ENCODE data around the gene APBA1. TPM values are rescaled to one million over a fixed set of nuclear protein-coding genes. Genes with fewer than 3 reads are reported as not detected.

Gene APBA1
- total RNA-seq, 1 donor from 2014 or later = 7.1 TPM

GRCh38 chr9:69483886-69484422 is 188.2 kb downstream of the APBA1 start:
- no peak for DNase-seq (ENCODE audit: low read depth in 2 of 2)

DNA sequence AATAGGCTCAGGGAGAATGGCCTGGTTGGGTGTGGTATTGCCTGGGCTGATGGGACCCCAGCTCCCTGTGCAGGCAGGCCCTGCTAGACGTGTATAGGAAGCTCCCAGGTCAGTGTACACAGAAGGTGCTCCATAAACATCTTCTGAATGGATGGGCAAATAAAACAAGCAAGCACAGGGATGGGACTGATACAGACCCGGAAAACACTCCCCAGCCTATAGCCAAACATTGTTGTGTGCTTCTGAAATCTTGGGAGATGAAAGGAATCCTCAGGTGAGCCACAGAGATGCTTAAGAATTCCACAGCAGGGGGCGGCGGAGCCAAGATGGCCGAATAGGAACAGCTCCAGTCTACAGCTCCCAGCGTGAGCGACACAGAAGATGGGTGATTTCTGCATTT is 195.4 kb downstream of the APBA1 start:
- no peak for DNase-seq (ENCODE audit: low read depth in 2 of 2)

DNA sequence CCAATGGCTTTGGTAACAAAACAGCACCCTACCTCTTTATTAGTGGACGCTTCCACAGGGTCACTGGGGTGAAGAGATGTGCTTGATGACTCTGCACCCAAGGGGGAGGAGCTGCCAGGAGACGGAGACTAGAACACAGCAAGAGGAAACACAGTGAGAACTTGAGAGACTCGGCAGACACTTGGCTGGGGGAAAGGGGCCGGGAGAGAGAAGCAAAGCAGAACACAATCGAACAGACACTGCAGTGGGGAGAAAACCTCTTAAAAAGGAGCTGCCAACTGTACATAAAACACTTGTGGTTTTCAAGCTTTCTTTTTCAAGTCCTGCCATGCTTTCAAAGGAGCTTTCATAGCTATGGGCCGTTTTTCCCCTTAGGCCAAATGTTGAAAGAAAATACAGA is 196.2 kb downstream of the APBA1 start:
- DNase-seq (ENCODE audit: low read depth in 2 of 2) = no peak

GRCh38 chr9:69474821-69475220 is 197.3 kb downstream of the APBA1 start:
- no peak for DNase-seq (ENCODE audit: low read depth in 2 of 2)

- DNase-seq (ENCODE audit: low read depth in 2 of 2) = no peak
Observed at GRCh38 chr9:69472101-69472620, 200.0 kb downstream of the APBA1 start.

GRCh38 chr9:69471433-69471832 is 200.7 kb downstream of the APBA1 start:
- peak in 1 of 2 donors; percentile 89 for DNase-seq (ENCODE audit: low read depth in 2 of 2)

DNA sequence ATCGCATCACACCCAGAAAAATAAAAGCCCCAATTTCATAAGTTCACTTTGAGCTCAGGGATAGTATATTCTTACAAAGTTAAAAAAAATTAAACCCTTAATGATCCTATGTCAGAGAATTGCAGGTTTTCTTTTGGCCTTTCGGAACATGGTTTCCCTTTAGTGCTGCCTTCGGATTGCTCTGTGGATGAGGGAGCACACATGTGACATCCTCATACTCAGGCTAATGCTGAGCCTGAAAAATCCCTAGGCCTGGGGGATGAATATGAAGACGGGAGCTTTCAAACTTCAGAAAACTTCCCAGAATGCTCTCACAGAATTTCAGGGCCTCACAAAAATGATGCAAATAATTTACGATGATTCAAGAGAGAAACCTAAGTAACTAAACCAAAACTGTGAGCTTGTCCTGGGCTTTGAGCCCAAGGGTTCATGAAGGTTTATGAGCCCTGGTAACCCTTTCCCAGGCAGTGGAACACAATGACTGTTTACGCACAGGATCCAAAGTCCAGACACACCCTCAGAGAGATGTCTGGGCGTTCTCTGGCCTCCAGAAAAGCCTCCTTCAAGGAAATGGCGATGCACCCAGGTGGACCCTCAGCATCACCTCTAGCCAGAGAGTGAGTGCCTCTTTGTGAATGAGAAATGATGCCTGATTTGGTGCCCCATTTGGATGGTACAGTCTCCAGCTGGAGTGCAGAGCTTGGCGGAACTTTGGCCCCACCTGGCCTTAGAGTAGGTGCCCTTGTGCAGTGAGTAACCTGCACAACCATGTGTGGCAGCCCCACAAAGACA is 201.8 kb downstream of the APBA1 start:
- DNase-seq (ENCODE audit: low read depth in 2 of 2) = peak in 1 of 2 donors; percentile 17

DNA sequence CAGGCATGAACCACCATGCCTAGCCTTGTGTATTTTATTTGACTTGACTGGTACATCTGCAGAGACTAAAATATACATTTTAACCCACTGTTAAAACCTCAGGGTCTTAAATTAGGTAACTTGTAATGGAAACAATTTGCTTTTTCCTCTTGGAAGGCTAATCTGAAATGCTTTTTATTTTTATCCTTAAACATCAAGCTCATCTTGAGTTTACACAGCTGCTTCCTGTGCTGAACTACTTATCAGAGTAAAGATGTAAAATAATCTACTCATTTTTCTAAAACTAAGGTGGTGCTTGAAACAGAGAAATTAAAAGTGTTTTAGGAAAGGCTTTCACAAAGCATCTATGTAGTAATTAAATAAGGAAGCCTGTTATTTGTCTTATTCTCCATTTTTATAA is 203.0 kb downstream of the APBA1 start:
- peak in 1 of 2 donors; percentile 71 for DNase-seq (ENCODE audit: low read depth in 2 of 2)

GRCh38 chr9:69468380-69468779 is 203.8 kb downstream of the APBA1 start:
- DNase-seq (ENCODE audit: low read depth in 2 of 2) = no peak

DNA sequence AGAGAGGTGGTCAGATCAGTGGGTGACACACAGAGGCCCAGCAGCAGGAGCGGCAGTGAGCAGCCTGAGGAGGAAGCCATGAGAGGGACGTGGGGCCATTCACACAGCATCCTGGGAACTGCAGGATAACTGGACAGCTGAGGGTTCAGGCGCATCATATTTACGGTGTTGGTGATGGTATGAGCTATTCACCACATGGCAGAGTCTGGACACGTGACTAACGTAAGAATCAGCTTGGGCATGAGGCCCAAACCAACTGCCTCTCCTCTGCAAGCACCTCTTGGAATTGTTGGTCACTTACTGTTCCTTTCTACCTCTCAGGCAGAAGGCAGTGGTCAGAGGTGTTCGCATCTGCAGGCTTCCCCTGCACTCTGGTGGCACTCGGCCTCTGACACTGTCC is 206.0 kb downstream of the APBA1 start:
- no peak for DNase-seq (ENCODE audit: low read depth in 2 of 2)

- no peak for DNase-seq (ENCODE audit: low read depth in 2 of 2)
Observed at GRCh38 chr9:69465473-69465872, 206.7 kb downstream of the APBA1 start.

DNA sequence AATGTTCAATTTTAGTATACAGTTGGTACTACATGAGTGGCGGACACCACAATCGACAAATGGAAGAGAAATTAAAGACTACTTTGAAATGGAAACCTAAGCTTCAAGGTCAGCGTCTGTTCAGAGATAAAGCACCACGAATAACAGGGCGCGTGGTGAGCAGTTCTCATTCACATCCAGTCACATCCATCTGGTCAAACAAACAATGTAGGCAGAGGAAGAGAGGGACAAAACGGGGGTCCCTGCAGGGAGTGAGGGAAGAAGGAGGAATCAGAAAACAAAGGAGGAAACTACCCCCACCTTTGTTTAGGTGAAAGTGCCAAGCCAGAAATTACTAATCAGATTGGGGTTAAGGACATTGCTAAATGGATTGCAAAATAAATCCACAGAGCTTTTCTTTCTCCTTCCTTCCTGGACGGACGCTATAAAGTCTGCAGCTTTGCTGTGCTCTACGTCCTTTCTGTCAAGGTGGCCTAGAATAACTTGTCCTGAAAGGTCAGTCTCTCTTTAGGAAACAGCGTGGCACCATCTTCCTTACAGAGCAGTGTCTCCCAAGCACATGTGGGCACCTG is 208.6 kb downstream of the APBA1 start:
- no peak for DNase-seq (ENCODE audit: low read depth in 2 of 2)

- no peak for DNase-seq (ENCODE audit: low read depth in 2 of 2)
Observed at GRCh38 chr9:69462394-69462793, 209.8 kb downstream of the APBA1 start.

GRCh38 chr9:69461103-69461887 is 210.9 kb downstream of the APBA1 start:
- DNase-seq (ENCODE audit: low read depth in 2 of 2) = no peak

DNA sequence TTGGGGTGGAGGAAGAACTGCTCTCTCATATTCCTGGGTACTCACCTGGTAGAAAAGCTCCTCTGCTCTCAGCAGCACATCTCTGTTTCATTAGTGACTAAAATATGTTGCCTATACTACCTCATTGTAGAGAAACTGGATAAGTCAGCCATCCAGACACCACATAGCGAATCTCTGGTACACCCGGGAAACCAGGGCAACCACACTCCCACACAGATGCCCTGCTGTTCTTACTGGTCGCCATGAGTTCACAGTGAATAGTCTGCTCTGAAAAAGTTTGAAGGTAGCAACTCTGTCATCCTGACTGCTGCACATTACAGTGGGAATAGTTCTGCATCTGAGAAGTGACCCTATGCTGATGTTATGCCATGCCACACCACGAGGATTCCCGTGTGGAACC is 212.2 kb downstream of the APBA1 start:
- no peak for DNase-seq (ENCODE audit: low read depth in 2 of 2)

GRCh38 chr9:69458176-69458575 is 214.0 kb downstream of the APBA1 start:
- no peak for DNase-seq (ENCODE audit: low read depth in 2 of 2)

DNA sequence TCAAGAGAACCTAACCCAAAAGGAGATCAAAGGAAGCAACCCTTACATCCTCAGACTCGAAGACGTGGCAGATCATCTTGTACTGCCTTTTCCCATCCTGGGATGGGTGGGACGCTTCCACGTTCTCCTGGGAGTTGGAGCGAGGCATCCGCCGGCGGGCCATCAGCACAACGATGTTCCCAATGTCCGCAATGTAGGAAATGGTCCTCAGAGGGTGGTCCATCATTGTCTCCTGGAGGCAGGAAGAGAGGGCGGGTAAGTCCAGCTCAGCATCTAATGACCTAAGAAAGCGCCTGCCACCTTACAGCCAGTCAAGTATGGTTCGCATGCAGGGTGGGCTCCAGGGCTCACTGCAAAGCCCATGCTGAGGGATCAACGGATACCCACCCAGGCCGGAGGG is 216.0 kb downstream of the APBA1 start:
- DNase-seq (ENCODE audit: low read depth in 2 of 2) = no peak

DNA sequence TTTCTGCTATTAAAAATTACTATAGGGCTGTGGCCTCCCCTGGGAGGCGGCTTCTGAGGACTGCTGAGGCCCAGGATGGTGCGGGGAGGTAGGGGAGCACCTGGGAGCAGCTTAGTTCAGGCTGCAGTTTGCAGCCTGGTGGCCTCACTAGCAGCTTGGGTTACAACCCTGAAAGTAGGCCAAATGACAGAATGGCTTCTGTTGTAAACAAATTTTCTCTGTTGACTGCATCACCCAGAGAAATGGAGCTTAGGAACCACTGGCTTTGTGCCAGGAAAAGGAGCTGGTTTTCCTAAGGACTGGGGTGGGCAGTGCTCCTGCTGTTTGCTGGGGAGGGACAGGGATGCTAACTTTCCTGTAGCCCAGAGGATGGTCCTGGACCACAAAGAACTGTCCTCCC is 216.9 kb downstream of the APBA1 start:
- DNase-seq (ENCODE audit: low read depth in 2 of 2) = peak in 1 of 2 donors; percentile 25

- no peak for DNase-seq (ENCODE audit: low read depth in 2 of 2)
Observed at GRCh38 chr9:69454321-69454720, 217.8 kb downstream of the APBA1 start.

DNA sequence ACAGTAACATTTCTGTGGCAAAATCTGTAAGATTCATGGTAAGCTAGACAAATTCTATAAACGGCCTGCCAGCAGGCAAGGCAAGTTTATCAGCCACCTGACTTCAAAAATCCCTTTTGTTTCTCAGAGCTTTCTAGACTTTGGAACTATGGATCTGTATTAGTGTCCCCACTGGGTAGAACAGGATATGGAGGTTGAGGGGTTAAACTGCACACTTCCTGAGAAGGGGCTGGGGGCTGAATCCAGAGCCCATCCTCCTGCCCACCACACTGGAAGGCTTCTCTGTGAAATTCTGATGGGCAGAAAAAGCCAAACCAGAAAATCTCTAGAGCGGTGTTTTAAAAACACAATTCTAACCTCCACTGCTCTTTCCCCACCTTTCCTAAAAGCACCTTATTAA is 218.4 kb downstream of the APBA1 start:
- peak; percentile 36 to 83 for DNase-seq (ENCODE audit: low read depth in 2 of 2)

GRCh38 chr9:69452110-69452782 is 219.9 kb downstream of the APBA1 start:
- DNase-seq (ENCODE audit: low read depth in 2 of 2) = peak in 1 of 2 donors; percentile 16

All from dermis microvascular lymphatic vessel endothelial cell (primary cell).